ENCODE data around the gene LONP1.

The LONP1 gene

DNA sequence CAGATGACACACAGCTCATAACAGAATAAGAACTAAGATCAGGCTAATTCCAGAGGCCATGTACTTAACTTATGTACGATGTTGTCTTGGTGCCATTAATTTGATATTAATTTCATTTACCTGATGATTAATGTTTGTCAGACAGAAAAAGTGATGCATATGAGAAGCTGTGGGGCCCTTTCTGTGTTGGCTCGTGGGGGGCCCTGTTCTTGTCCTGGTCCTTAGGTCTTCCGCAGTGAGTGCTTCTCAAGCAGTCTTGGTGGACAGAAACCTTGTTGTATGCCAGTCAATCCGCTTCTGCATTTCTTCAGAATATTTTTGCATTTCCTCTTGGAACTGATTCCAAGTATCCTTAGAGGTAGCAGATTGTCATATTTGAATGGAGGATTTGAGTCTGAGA lies 76.9 kb downstream of the LONP1 start:
- TF ChIP-seq, protein P1, sequence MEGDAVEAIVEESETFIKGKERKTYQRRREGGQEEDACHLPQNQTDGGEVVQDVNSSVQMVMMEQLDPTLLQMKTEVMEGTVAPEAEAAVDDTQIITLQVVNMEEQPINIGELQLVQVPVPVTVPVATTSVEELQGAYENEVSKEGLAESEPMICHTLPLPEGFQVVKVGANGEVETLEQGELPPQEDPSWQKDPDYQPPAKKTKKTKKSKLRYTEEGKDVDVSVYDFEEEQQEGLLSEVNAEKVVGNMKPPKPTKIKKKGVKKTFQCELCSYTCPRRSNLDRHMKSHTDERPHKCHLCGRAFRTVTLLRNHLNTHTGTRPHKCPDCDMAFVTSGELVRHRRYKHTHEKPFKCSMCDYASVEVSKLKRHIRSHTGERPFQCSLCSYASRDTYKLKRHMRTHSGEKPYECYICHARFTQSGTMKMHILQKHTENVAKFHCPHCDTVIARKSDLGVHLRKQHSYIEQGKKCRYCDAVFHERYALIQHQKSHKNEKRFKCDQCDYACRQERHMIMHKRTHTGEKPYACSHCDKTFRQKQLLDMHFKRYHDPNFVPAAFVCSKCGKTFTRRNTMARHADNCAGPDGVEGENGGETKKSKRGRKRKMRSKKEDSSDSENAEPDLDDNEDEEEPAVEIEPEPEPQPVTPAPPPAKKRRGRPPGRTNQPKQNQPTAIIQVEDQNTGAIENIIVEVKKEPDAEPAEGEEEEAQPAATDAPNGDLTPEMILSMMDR (IDR thresholded peaks at IDR 0.05; ENCODE audit: low read depth, low read length), result no peak
- TF ChIP-seq, protein P2, sequence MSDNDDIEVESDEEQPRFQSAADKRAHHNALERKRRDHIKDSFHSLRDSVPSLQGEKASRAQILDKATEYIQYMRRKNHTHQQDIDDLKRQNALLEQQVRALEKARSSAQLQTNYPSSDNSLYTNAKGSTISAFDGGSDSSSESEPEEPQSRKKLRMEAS (IDR thresholded peaks at IDR 0.05; ENCODE audit: low read depth, low read length), result no peak
- TF ChIP-seq POLR2A (IDR thresholded peaks at IDR 0.05; ENCODE audit: extremely low read depth, insufficient read length) (no peak), MYC (IDR thresholded peaks at IDR 0.05; ENCODE audit: low read depth, low read length) (no peak)
- no peak overlapping the region for H3K4me3 ChIP-seq (ENCODE audit: low read depth, low read length)
- no peak for DNase-seq (ENCODE audit: low read depth)

DNA sequence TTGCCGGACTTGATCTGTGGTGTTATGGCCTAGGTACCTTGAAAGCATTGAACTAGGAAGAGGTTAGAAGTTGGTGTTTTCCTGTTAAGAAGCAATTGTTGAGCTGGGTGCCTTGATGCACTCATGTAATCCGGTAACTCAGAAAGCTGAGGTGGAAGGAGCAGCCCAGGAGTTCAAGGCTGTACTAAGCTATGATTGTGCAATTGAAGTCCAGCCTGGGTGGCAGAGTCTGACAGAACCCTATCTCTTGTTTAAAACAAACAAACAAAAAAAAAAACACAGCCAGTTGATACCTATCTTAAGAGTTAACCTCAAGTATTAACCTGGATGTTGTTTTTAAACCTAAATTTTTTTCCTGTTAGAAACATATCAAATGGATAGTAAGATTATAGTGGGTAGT lies 77.7 kb downstream of the LONP1 start:
- TF ChIP-seq, protein P1 (IDR thresholded peaks at IDR 0.05; ENCODE audit: low read depth, low read length), result no peak
- TF ChIP-seq MYC (IDR thresholded peaks at IDR 0.05; ENCODE audit: low read depth, low read length) (no peak), POLR2A (IDR thresholded peaks at IDR 0.05; ENCODE audit: extremely low read depth, insufficient read length) (no peak)
- TF ChIP-seq, protein P2 (IDR thresholded peaks at IDR 0.05; ENCODE audit: low read depth, low read length), result no peak
- no peak for DNase-seq (ENCODE audit: low read depth)
- H3K4me3 ChIP-seq (ENCODE audit: low read depth, low read length), result no peak overlapping the region

All from NB4 (cell line).